Subcutaneous abdominal adipose tissue (tissue), 5 donors: Measurements from ENCODE around the gene PTPN11.
"Not testable (repeated sequence)": the region's sequence is repeated elsewhere in the genome, so short reads cannot be mapped to it uniquely, and the experiment has no call there.

Experiments used
- H3K27ac ChIP-seq: one replicate; pipeline ENCODE4 v1.7.0; 2013; ENCODE audit warnings: low read depth, mild to moderate bottlenecking, inconsistent platforms, low read length, moderate library complexity
- H3K27me3 ChIP-seq, 5 donors: one replicate each; pipeline ENCODE4 v1.7.0; 2013; ENCODE audit warnings: low read length in 5 of 5, inconsistent platforms in 1 of 5; ENCODE audit not compliant: control insufficient read depth in 5 of 5, insufficient read depth in 4 of 5
- H3K36me3 ChIP-seq, 5 donors: one replicate each; pipeline ENCODE4 v1.7.0; 2013; ENCODE audit warnings: low read length in 5 of 5; ENCODE audit not compliant: control insufficient read depth in 5 of 5, insufficient read depth in 5 of 5
- H3K4me1 ChIP-seq, 5 donors: one replicate each; pipeline ENCODE4 v1.7.0; 2013; ENCODE audit warnings: low read length in 5 of 5, mild to moderate bottlenecking in 3 of 5, moderate library complexity in 1 of 5; ENCODE audit not compliant: control insufficient read depth in 5 of 5, insufficient read depth in 5 of 5
- H3K4me3 ChIP-seq, 5 donors: one replicate each; pipeline ENCODE4 v1.7.0; 2013; ENCODE audit warnings: low read length in 5 of 5, low read depth in 1 of 5
- H3K9ac ChIP-seq, 5 donors: one replicate each; pipeline ENCODE4 v1.7.0; 2013; ENCODE audit warnings: low read length in 5 of 5, mild to moderate bottlenecking in 4 of 5, moderate library complexity in 3 of 5
- H3K9me3 ChIP-seq, 5 donors: one replicate each; pipeline ENCODE4 v1.7.0; 2013; ENCODE audit warnings: low read length in 5 of 5; ENCODE audit not compliant: control insufficient read depth in 5 of 5
- donor health status: healthy.
- donor health status: healthy.
- donor health status: healthy.
- donor health status: healthy.
- donor health status: healthy.

PTPN11 gene

DNA sequence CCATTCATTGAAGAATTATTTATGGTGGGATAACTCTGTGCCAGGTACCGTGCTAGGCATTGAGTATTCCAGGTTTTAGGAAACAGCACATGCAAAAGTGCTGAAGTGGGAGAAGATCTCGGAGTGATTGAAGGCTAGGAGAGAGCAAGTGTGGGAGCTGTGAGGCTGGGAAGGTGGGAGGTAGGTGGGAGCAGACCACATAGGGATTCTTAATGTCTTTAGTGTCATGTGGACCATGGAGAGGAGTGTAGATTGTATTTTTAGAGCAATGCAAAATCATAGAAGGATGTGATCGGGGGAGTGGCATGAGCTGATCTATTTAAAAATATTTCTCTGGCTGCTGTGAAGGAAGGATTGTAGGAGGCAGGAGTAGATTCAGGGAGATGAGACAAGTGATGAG lies 5.4 kb downstream of the PTPN11 start:
- no peak overlapping the region for H3K27ac ChIP-seq
- H3K4me3 ChIP-seq = no peak overlapping the region
- H3K4me1 ChIP-seq = peaks cover 0 to 33% (median 25%) of the 10 kb centered on the region in 5 donors
- no peak overlapping the region for H3K9ac ChIP-seq
- no peaks in the 10 kb centered on the region for H3K9me3 ChIP-seq
- H3K36me3 ChIP-seq = no peaks in the 10 kb centered on the region
- H3K27me3 ChIP-seq = no peaks in the 10 kb centered on the region

DNA sequence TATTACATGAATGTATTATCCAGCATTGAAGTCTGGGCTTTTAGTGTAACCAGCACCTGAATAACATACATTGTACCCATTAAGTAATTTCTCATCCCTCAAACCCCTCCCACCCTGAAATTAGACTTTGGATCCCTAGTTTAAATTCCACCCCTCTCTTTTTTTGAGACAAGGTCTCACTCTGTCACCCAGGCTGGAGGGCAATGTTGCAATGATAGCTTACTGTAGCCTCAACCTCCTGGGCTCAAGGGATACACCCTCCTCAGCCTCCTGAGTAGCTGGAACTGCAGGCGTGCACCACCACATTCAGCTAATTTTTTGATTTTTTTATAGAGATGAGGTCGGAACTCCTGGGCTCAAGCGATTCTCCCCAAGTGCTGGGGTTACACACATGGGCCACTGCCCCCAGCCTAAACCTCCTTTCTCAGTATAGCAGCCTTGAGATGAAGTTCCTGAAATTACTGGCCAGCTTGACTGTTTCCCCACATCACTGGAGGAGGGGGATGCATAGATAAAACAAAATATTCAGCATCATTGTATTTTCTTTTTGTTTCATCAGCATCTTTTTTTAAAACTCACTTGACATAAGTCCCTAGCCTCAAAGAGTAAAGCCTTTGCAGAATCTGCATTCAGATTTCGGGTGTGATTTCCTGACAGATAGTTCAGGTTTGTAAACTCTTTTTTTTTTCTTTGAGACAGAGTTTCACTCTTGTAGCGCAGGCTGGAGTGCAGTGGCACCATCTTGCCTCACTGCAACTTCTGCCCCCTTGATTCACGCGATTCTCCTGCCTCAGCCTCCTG lies 7.0 kb downstream of the PTPN11 start:
- Histone ChIP-seq H3K27me3 (no peaks in the 10 kb centered on the region), H3K27ac (no peak overlapping the region), H3K36me3 (no peaks in the 10 kb centered on the region), H3K9ac (no peak overlapping the region), H3K4me3 (no peak overlapping the region), H3K9me3 (no peaks in the 10 kb centered on the region), H3K4me1 (peaks cover 0 to 18% (median 14%) of the 10 kb centered on the region in 5 donors)

DNA sequence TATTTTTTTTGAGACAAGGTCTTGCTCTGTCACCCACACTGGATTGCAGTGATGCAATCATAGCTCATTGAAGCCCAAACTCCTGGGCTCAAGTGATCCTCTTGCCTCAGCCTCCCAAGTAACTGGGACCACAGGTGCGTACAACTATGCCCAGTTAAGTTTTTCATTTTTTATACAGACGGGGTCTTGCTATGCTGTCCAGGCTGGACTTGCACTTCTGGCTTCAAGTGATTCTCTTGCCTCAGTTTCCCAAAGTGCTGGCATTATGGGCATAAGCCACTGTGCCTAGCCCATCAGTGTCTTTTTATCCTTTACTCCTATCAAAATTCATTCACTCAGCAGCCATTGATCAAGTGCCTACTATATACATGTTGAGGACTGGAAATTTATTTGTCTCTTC lies 9.0 kb downstream of the PTPN11 start:
- Histone ChIP-seq H3K27me3 (no peaks in the 10 kb centered on the region), H3K36me3 (peaks cover 0 to 3% (median 0%) of the 10 kb centered on the region in 5 donors), H3K4me3 (no peak overlapping the region)

DNA sequence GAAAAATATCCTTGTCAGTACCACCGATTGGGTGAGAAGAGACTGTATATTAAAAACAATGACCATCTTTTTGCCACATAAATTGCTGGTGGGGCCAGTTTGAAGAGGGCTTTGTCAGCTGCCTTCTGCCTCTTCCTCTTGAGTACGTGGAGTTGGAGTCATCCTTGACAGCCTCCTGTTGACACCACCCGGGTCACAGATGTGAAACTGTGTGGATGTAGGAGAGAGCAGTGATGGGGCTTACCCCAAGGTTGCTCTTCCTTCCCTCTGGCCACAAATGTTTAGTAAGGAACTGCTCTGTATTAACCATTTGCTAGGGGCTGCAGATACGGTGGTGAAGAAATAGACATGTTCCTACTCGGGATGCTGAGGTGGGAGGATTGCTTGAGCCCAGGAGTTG lies 12.2 kb downstream of the PTPN11 start:
- H3K9me3 ChIP-seq = no peaks in the 10 kb centered on the region
- peaks cover 0 to 3% (median 0%) of the 10 kb centered on the region in 5 donors for H3K36me3 ChIP-seq
- H3K9ac ChIP-seq = no peak overlapping the region
- no peak overlapping the region for H3K27ac ChIP-seq
- H3K4me1 ChIP-seq = no peaks in the 10 kb centered on the region
- H3K4me3 ChIP-seq = no peak overlapping the region
- H3K27me3 ChIP-seq = no peaks in the 10 kb centered on the region

More for the DNA sequence above, 9.0 kb downstream of the PTPN11 start:
- Histone ChIP-seq H3K9me3 (no peaks in the 10 kb centered on the region), H3K4me1 (peaks cover 0 to 4% (median 3%) of the 10 kb centered on the region in 5 donors), H3K9ac (no peak overlapping the region), H3K27ac (no peak overlapping the region)

DNA sequence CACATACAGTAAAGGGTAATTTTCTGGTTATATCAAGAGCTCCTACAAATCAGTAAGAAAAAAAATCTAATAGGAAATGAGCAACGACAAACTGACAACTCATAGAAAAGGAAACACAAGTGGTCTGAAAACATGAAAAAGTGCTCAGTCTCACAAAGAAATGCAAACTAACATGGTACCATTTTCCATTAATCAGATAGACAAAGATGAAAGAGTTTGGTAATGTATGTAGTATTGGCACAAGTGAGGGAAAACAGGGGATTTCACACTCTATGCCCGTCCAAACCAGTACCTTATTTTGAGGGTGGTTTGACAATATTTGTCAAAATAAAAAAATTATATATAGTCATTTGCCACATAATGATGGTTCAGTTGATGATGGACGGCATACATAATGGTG lies 13.2 kb downstream of the PTPN11 start:
- H3K4me3 ChIP-seq = no peak overlapping the region
- peaks cover 0 to 3% (median 0%) of the 10 kb centered on the region in 5 donors for H3K36me3 ChIP-seq

DNA sequence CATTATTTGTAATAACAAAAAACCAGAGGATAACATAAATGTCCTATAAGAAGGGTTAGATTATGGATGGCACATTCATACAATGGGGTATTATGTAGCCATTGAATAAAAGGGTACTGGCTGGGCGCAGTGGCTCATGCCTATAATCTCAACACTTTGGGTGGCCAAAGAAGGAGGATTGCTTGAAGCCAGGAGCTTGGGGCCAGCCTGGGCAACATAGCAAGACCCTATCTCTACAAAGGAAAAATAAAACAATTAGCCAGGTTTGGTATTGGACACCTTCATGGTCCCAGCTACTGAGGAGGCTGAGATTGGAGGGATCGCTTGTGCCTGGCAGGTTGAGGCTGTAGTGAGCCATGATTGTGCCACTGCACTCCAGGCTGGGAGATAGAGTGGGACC lies 14.8 kb downstream of the PTPN11 start:
- Histone ChIP-seq H3K4me3 (no peak overlapping the region), H3K4me1 (no peaks in the 10 kb centered on the region), H3K9ac (no peak overlapping the region), H3K27ac (no peak overlapping the region), H3K36me3 (peaks cover 0 to 3% (median 0%) of the 10 kb centered on the region in 5 donors), H3K9me3 (no peaks in the 10 kb centered on the region), H3K27me3 (no peaks in the 10 kb centered on the region)

More for the DNA sequence above, 13.2 kb downstream of the PTPN11 start:
- no peak overlapping the region for H3K27ac ChIP-seq
- H3K9me3 ChIP-seq = no peaks in the 10 kb centered on the region
- H3K4me1 ChIP-seq = no peaks in the 10 kb centered on the region
- H3K27me3 ChIP-seq = no peaks in the 10 kb centered on the region
- no peak overlapping the region for H3K9ac ChIP-seq

DNA sequence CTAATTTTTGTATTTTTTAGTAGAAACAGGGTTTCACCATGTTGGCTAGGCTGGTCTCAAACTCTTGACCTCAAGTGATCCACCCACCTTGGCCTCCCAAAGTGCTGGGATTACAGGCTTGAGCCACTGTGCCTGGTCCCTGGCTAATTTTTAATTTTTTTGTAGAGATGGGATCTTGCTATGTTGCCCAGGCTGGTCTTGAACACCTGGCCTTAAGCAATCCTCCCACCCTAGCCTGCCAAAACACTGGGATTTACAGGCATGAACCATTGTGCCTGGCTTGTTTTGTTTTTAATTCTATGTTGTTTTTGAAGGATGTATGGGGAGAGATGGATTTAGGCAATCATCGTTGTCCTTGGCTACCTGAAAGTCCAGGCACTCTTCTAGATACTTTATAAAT lies 19.9 kb downstream of the PTPN11 start:
- not testable (repeated sequence) for H3K4me3 ChIP-seq, H3K9ac ChIP-seq, H3K4me1 ChIP-seq, H3K27ac ChIP-seq, H3K9me3 ChIP-seq, H3K36me3 ChIP-seq, H3K27me3 ChIP-seq

DNA sequence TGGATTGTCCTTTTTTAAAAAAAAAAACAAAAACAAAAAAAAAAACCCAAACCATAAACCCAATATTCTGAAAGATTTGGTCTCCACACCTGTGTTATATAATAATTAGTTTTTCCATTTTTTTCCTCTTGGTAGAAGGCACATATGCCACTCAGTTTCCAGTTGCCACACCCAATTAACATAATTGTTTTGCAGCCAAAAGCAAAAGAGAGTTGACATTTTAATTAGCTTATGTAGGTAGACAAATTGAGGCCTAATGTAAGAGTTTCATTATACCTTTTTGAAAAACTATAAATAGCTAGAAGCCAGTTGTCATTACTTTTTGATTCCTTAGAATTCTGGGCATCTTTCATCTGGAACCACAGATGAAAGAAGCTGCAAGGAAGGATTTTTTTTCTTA lies 21.0 kb downstream of the PTPN11 start:
- no peaks in the 10 kb centered on the region for H3K36me3 ChIP-seq
- no peak overlapping the region for H3K4me3 ChIP-seq
- no peaks in the 10 kb centered on the region for H3K9me3 ChIP-seq
- no peaks in the 10 kb centered on the region for H3K27me3 ChIP-seq
- no peak overlapping the region for H3K9ac ChIP-seq
- H3K27ac ChIP-seq = no peak overlapping the region
- no peaks in the 10 kb centered on the region for H3K4me1 ChIP-seq

DNA sequence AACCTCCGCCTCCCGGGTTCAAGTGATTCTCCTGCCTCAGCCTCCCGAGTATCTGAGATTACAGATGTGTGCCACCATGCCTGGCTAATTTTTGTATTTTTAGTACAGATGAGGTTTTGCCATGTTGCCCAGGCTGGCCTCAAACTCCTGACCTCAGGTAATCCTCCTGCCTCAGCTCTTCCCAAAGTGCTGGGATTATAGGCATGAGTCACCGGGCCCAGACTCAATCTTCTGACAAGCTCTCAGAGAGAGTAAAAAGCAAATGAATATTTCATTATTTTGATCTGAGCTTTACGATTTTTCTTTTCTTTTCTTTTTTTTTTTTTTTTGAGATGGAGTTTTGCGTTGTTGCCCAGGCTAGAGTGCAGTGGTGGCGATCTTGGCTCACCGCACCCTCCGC lies 21.9 kb downstream of the PTPN11 start:
- H3K9ac ChIP-seq, H3K9me3 ChIP-seq, H3K27ac ChIP-seq, H3K36me3 ChIP-seq, H3K27me3 ChIP-seq, H3K4me3 ChIP-seq, H3K4me1 ChIP-seq: not testable (repeated sequence)

DNA sequence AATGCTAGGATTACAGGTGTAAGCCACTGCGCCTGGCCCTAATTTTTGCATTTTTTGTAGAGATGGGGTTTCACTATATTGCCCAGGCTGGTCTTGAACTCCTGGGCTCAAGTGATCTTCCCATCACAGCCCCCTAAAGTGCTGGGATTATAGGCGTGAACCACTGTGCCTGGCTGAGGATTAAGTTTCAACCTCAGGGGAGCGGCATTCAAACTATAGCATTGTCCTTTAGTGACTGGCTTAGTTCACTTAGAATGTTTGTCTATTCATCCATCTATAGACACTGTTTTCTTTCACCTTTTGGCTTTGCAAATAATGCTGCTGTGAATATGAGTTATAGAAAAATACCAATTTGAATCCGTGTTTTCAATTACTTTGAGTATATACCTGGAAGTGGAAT lies 25.2 kb downstream of the PTPN11 start:
- H3K27me3 ChIP-seq = no peaks in the 10 kb centered on the region
- no peak overlapping the region for H3K4me3 ChIP-seq
- no peak overlapping the region for H3K9ac ChIP-seq
- no peaks in the 10 kb centered on the region for H3K9me3 ChIP-seq
- H3K36me3 ChIP-seq = peaks cover 0 to 13% (median 10%) of the 10 kb centered on the region in 5 donors
- no peak overlapping the region for H3K27ac ChIP-seq
- H3K4me1 ChIP-seq = peaks cover 0 to 3% (median 0%) of the 10 kb centered on the region in 5 donors
